GM23338 (cell line): Measurements from ENCODE around the gene POLD2. TPM values are rescaled to one million over a fixed set of nuclear protein-coding genes. Genes with fewer than 3 reads are reported as not detected.

Source experiments
- ATAC-seq: fragments of 200-7000 bp; cut with Tn5 transposase; 3 replicates; pipeline ENCODE4 v1.9.1; 2020
- DNase-seq: peaks from one replicate; pipeline ENCODE4 v3.0.0-alpha.2; 2015; ENCODE audit warnings: low spot score
- H2AFZ ChIP-seq: fragments of 200-600 bp; sonication (generic); 2 replicates; pipeline ENCODE4 v1.8.0; 2016; ENCODE audit warnings: antibody characterized with exemption, mild to moderate bottlenecking, moderate library complexity
- H3F3A ChIP-seq: fragments of 200-600 bp; sonication (generic); replicated peaks from 2 replicates; pipeline ENCODE4 v1.8.0; 2017; ENCODE audit warnings: antibody characterized with exemption, mixed run types, low read depth
- H3K27ac ChIP-seq: fragments of 200-600 bp; sonication (generic); 2 replicates; pipeline ENCODE4 v1.6.1; 2016; ENCODE audit warnings: low read depth
- H3K27me3 ChIP-seq: fragments of 200-600 bp; sonication (generic); 2 replicates; pipeline ENCODE4 v1.8.0; 2016; ENCODE audit warnings: mild to moderate bottlenecking, mixed run types, moderate library complexity; ENCODE audit not compliant: insufficient read depth
- H3K36me3 ChIP-seq: fragments of 200-600 bp; sonication (generic); 2 replicates; pipeline ENCODE4 v1.8.0; 2016; ENCODE audit warnings: mild to moderate bottlenecking; ENCODE audit not compliant: insufficient read depth
- H3K4me1 ChIP-seq: fragments of 200-600 bp; sonication (generic); 2 replicates; pipeline ENCODE4 v1.8.0; 2016; ENCODE audit warnings: mild to moderate bottlenecking, moderate library complexity; ENCODE audit not compliant: insufficient read depth
- H3K4me2 ChIP-seq: fragments of 200-600 bp; sonication (generic); 2 replicates; pipeline ENCODE4 v1.7.1; 2017; ENCODE audit warnings: mixed run types
- H3K4me3 ChIP-seq: fragments of 200-600 bp; sonication (generic); 2 replicates; pipeline ENCODE4 v1.6.1; 2016; ENCODE audit warnings: mixed run types
- H3K79me2 ChIP-seq: fragments of 200-600 bp; sonication (generic); replicated peaks from 2 replicates; pipeline ENCODE4 v1.8.0; 2017; ENCODE audit warnings: mild to moderate bottlenecking; ENCODE audit not compliant: insufficient read depth
- H3K9me2 ChIP-seq: fragments of 200-600 bp; sonication (generic); 2 replicates; pipeline ENCODE4 v1.8.0; 2017; ENCODE audit not compliant: insufficient read depth
- H4K20me1 ChIP-seq: fragments of 200-600 bp; sonication (generic); replicated peaks from 2 replicates; pipeline ENCODE4 v1.8.0; 2017; ENCODE audit warnings: mild to moderate bottlenecking; ENCODE audit not compliant: insufficient read depth
- H3K27ac Mint-ChIP-seq: 2 replicates; pipeline ENCODE4 v1.8.0; 2020; ENCODE audit warnings: inconsistent platforms, mild to moderate bottlenecking, moderate library complexity, mixed read lengths
- H3K27me3 Mint-ChIP-seq: 3 replicates; pipeline ENCODE4 v1.8.0; 2022; ENCODE audit warnings: low read depth, mild to moderate bottlenecking, moderate library complexity, mixed read lengths, inconsistent platforms; ENCODE audit not compliant: insufficient read depth, poor library complexity
- H3K36me3 Mint-ChIP-seq: 3 replicates; pipeline ENCODE4 v1.8.0; 2021; ENCODE audit warnings: low read depth, mild to moderate bottlenecking, inconsistent platforms, moderate library complexity, mixed read lengths
- H3K4me1 Mint-ChIP-seq: 3 replicates; pipeline ENCODE4 v1.8.0; 2020; ENCODE audit warnings: mild to moderate bottlenecking, inconsistent platforms, mixed read lengths
- H3K4me3 Mint-ChIP-seq: 3 replicates; pipeline ENCODE4 v1.8.0; 2021; ENCODE audit warnings: moderate library complexity, mild to moderate bottlenecking, inconsistent platforms, mixed read lengths
- H3K9me3 Mint-ChIP-seq: 3 replicates; pipeline ENCODE4 v1.8.0; 2020; ENCODE audit warnings: moderate library complexity, mild to moderate bottlenecking, inconsistent platforms, mixed read lengths
- CREB1 ChIP-seq: fragments of 250-450 bp; sonication (Bioruptor Pico); IDR thresholded peaks from 2 replicates; pipeline ENCODE4 v1.5.0; 2020; ENCODE audit warnings: low read depth, mild to moderate bottlenecking, moderate library complexity
- EZH2 ChIP-seq: fragments of 200-600 bp; sonication (generic); IDR thresholded peaks from one replicate; pipeline ENCODE4 v1.8.0; 2017; ENCODE audit warnings: antibody characterized with exemption, mild to moderate bottlenecking, low read depth; ENCODE audit not compliant: unreplicated experiment
- EZH2phosphoT487 ChIP-seq: fragments of 200-600 bp; sonication (generic); IDR thresholded peaks from one replicate; pipeline ENCODE4 v1.8.1; 2018; ENCODE audit warnings: antibody characterized with exemption; ENCODE audit not compliant: unreplicated experiment
- JUNB ChIP-seq: IDR thresholded peaks from one replicate; pipeline ENCODE4 v1.6.1; 2016; ENCODE audit warnings: antibody characterized with exemption; ENCODE audit not compliant: unreplicated experiment
- NANOG ChIP-seq: IDR thresholded peaks from 2 replicates; pipeline ENCODE4 v1.6.1; 2016; ENCODE audit warnings: antibody characterized with exemption, borderline replicate concordance
- POLR2AphosphoS5 ChIP-seq: IDR thresholded peaks from 2 replicates; pipeline ENCODE4 v1.6.1; 2016; ENCODE audit warnings: antibody characterized with exemption, low read depth
- STAT1 ChIP-seq: IDR thresholded peaks from one replicate; pipeline ENCODE4 v1.6.1; 2016; ENCODE audit warnings: antibody characterized with exemption; ENCODE audit not compliant: unreplicated experiment
- ZNF114 ChIP-seq: fragments of 250-450 bp; sonication (Bioruptor Pico); IDR thresholded peaks from 2 replicates; pipeline ENCODE4 v1.5.0; 2020; ENCODE audit warnings: mild to moderate bottlenecking, moderate library complexity
- ZNF331 ChIP-seq: fragments of 250-450 bp; sonication (Bioruptor Pico); IDR thresholded peaks from 2 replicates; pipeline ENCODE4 v1.5.0; 2020; ENCODE audit warnings: low read depth, mild to moderate bottlenecking, moderate library complexity
- polyA plus RNA-seq: library from polyadenylated mRNA; unstranded; fragments of >200 nt; fragmentation: Nextera tagmentation; extraction: Ambion mirVana; gene quantifications from 2 replicates; pipeline ENCODE4 v1.2.1, GENCODE V29; 2016
- total RNA-seq: library from RNA; depleted of rRNA; stranded (reverse); fragments of >200 nt; shearing (Covaris generic); gene quantifications from 2 replicates; pipeline ENCODE4 v1.2.3, GENCODE V29; 2014
- TF ChIP-seq, protein P1 (sequence below): IDR thresholded peaks from one replicate; pipeline ENCODE4 v1.6.1; 2018; ENCODE audit warnings: antibody characterized with exemption; ENCODE audit not compliant: unreplicated experiment
- TF ChIP-seq, protein P2 (sequence below), 2 experiments: fragments of 200-600 bp in 1 of 2; sonication (generic) in 1 of 2; conservative IDR thresholded peaks; 2 replicates each; pipeline versions ENCODE4 v1.5.1 to v1.6.1; 2016 to 2017; ENCODE audit warnings: antibody characterized with exemption in 2 of 2, low read depth in 2 of 2, mild to moderate bottlenecking in 2 of 2, moderate library complexity in 1 of 2
- TF ChIP-seq, protein P3 (sequence below): IDR thresholded peaks from 2 replicates; pipeline ENCODE4 v1.6.1; 2016; ENCODE audit warnings: antibody characterized with exemption

Gene POLD2
- total and polyA plus RNA-seq, 2 experiments from 2014 or later = 101 to 127 TPM

DNA sequence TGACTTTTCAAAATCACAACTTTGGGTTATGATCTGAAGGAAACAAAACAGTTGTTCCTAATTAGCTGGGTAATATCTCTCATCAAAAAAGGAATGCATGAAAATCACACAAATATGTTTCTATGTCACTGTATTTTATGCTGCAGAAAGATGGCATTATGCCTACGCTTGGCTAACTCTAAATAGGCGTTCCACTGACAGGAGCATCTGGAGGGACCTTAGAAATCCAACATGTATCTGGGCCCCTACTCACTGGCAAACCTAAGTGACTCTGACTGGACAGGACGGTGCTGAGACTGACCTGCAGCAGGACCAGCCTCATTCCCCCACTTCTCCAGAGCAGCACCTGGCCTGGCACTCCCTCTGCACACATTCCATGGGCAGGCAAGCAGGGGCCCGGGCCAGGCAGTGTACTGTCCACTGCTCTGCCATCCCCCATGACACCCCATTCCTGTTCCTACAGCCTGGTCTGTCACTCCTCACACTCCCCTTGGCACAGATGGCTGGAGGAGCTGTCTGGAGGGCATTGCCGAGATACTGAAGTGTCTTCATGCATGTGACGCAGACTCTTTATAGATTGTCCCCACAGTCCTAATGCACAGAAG is 20.4 kb upstream of the POLD2 start (continued):
- TF ChIP-seq, protein P1, sequence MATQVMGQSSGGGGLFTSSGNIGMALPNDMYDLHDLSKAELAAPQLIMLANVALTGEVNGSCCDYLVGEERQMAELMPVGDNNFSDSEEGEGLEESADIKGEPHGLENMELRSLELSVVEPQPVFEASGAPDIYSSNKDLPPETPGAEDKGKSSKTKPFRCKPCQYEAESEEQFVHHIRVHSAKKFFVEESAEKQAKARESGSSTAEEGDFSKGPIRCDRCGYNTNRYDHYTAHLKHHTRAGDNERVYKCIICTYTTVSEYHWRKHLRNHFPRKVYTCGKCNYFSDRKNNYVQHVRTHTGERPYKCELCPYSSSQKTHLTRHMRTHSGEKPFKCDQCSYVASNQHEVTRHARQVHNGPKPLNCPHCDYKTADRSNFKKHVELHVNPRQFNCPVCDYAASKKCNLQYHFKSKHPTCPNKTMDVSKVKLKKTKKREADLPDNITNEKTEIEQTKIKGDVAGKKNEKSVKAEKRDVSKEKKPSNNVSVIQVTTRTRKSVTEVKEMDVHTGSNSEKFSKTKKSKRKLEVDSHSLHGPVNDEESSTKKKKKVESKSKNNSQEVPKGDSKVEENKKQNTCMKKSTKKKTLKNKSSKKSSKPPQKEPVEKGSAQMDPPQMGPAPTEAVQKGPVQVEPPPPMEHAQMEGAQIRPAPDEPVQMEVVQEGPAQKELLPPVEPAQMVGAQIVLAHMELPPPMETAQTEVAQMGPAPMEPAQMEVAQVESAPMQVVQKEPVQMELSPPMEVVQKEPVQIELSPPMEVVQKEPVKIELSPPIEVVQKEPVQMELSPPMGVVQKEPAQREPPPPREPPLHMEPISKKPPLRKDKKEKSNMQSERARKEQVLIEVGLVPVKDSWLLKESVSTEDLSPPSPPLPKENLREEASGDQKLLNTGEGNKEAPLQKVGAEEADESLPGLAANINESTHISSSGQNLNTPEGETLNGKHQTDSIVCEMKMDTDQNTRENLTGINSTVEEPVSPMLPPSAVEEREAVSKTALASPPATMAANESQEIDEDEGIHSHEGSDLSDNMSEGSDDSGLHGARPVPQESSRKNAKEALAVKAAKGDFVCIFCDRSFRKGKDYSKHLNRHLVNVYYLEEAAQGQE = no peak
- TF ChIP-seq EZH2 (no peak), ZNF331 (no peak), STAT1 (no peak), POLR2AphosphoS5 (no peak), ZNF114 (no peak), NANOG (no peak), EZH2phosphoT487 (no peak), JUNB (no peak)
- TF ChIP-seq, protein P2, sequence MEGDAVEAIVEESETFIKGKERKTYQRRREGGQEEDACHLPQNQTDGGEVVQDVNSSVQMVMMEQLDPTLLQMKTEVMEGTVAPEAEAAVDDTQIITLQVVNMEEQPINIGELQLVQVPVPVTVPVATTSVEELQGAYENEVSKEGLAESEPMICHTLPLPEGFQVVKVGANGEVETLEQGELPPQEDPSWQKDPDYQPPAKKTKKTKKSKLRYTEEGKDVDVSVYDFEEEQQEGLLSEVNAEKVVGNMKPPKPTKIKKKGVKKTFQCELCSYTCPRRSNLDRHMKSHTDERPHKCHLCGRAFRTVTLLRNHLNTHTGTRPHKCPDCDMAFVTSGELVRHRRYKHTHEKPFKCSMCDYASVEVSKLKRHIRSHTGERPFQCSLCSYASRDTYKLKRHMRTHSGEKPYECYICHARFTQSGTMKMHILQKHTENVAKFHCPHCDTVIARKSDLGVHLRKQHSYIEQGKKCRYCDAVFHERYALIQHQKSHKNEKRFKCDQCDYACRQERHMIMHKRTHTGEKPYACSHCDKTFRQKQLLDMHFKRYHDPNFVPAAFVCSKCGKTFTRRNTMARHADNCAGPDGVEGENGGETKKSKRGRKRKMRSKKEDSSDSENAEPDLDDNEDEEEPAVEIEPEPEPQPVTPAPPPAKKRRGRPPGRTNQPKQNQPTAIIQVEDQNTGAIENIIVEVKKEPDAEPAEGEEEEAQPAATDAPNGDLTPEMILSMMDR (conservative IDR thresholded peaks at IDR 0.05; ENCODE audit: low read depth in 2 of 2) = no peak
- TF ChIP-seq, protein P3, sequence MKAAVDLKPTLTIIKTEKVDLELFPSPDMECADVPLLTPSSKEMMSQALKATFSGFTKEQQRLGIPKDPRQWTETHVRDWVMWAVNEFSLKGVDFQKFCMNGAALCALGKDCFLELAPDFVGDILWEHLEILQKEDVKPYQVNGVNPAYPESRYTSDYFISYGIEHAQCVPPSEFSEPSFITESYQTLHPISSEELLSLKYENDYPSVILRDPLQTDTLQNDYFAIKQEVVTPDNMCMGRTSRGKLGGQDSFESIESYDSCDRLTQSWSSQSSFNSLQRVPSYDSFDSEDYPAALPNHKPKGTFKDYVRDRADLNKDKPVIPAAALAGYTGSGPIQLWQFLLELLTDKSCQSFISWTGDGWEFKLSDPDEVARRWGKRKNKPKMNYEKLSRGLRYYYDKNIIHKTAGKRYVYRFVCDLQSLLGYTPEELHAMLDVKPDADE = no peak

DNA sequence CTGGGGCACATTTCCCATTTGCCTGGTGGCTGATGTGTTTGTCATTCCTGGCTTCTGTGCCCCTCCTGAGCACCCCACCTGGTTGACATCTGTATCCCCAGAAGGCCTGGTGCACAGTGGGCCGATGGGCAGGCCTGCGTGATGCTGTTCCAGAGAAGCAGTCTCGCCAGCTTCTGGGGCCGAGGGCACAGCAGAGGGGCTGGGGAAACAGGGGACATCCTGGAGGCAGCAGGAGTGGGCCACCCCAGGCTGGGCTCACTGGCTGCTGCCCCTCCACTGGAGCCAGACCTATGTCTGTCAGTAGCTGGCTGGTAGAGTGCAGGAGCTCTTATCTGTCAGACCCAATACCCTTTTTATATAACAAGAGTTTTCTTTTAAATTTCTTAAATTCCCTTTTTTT is 18.7 kb upstream of the POLD2 start:
- Histone ChIP-seq H3K79me2 (no peaks in the 10 kb centered on the region), H3K4me1 (peaks cover 6% of the 10 kb centered on the region), H4K20me1 (no peaks in the 10 kb centered on the region), H3K27ac (no peak overlapping the region), H3K9me2 (no peaks in the 10 kb centered on the region), H3K27me3 (peaks cover 29% of the 10 kb centered on the region), H3K4me2 (no peak overlapping the region), H2AFZ (no peak overlapping the region), H3K36me3 (no peaks in the 10 kb centered on the region), H3F3A (no peaks in the 10 kb centered on the region), H3K4me3 (no peak overlapping the region)
- Mint-ChIP-seq H3K9me3 (no peaks in the 10 kb centered on the region), H3K27me3 (peaks cover 36% of the 10 kb centered on the region), H3K4me3 (no peak overlapping the region), H3K36me3 (no peaks in the 10 kb centered on the region), H3K27ac (no peak overlapping the region), H3K4me1 (peaks cover 11% of the 10 kb centered on the region)
- DNase-seq (no peak), ATAC-seq (no peak)
- TF ChIP-seq, protein P1 = no peak
- no peak for TF ChIP-seq EZH2
- no peak for TF ChIP-seq EZH2phosphoT487
- no peak for TF ChIP-seq NANOG
- TF ChIP-seq, protein P3 = no peak
- no peak for TF ChIP-seq CREB1 (CRISPR knock-in tag)
- no peak for TF ChIP-seq JUNB
